Eye (tissue), 1 donor: ENCODE data around the gene MUC12.
"Not testable (repeated sequence)": the region's sequence is repeated elsewhere in the genome, so short reads cannot be mapped to it uniquely, and the experiment has no call there.

ENCODE experiments used
- DNase-seq: peaks from one replicate; pipeline ENCODE4 v3.0.0-alpha.2; 2015

Gene MUC12

GRCh38 chr7:100969066-100969615 lies at the start of gene MUC12:
Gene MUC12, plus strand, starts transcription at chr7:100969565. Its CDS starts 58 bp downstream, at chr7:100969623.
- DNase-seq = no peak

DNA sequence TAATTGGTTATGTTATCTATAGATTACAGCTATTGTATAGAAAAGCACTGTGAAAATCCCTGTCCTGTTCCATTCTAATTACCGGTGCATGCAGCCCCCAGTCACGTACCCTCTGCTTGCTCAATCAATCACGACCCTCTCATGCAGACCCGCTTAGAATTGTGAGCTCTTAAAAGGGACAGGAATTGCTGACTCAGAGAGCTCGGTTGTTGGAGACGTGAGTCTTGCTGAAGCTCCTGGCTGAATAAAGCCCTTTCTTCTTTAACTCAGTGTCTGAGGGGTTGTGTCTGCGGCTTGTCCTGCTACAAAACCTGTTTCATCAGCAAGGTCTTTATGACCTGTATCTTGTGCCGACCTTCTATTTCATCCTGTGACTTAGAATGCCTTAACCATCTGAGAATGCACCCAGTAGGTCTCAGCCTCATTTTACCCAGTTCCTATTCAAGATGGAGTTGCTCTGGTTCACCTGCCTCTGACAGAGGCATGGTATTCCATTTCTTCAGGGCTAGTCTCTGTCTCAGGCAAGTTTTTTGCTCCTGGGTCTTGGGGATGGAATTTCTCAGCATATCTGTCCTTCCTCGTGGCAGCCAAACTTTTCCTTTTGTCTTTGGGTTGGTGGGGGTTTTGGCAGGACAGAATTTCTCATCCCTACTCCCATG lies 49.5 kb upstream of the MUC12 start:
- not testable (repeated sequence) for DNase-seq

DNA sequence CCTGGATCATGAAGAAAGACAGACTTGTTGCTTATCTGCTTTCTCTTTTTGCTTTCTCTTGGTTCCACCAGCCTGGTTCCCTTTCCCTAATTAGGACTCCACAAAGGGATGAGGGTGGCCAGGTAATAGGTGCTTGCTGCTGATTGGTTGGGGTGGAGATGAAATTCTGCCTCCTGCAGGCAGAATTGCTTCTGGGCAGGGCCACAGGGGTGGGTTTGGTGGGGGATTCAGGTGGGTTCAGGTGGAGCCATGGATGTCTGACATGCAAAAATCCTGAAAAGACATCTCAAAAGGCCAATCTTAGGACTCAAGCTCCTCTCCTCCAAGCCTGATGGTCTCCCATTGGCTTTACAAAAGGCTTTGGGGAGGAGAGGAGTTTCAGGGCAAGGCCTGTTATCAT lies 48.3 kb upstream of the MUC12 start:
- no peak for DNase-seq

- DNase-seq = not testable (repeated sequence)
Observed at GRCh38 chr7:100923616-100924015, 45.7 kb upstream of the MUC12 start.

DNA sequence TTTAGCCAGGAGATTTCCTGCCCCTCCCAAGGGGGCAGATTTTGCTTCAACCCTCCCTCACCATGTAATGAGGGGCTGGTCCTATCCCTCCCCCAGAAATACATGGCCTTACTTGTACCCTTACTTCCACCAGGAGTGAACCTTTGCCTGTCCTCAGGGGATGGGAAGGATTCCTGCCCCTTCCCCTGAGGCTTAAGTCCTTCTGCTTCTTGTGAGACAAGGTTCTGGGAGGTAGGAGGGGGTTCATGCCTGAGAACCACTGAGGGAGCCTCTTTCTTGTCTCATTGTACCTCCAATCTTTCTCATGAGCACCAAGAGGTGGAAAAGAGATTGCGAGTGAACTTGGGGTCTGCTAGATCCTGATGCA lies 39.6 kb upstream of the MUC12 start:
- no peak for DNase-seq

- DNase-seq = no peak
Observed at GRCh38 chr7:100933734-100934133, 35.6 kb upstream of the MUC12 start.

- not testable (repeated sequence) for DNase-seq
Observed at GRCh38 chr7:100935381-100935780, 34.0 kb upstream of the MUC12 start.

DNA sequence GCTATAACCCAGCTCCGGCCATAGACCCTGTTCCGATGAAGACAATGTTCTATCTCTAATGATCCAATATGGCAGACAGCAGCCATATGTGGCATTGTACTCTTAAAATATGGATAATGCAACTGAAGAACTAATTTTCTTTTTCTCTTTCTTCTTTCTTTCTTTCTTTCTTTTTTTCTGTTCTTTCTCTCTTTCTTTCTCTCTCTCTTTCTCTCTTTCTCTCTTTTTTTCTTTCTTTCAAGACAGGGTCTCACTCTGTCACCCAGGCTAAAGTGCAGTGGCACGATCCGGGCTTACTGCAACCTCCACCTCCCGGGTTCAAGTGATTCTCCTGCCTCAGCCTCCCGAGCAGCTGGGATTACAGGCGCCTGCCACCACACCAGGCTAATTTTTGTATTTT lies 33.2 kb upstream of the MUC12 start:
- DNase-seq = not testable (repeated sequence)

- no peak for DNase-seq
Observed at GRCh38 chr7:100942045-100942774, 27.2 kb upstream of the MUC12 start.

- no peak for DNase-seq
Observed at GRCh38 chr7:100943693-100944092, 25.7 kb upstream of the MUC12 start.

GRCh38 chr7:100944138-100944537 lies 25.2 kb upstream of the MUC12 start:
- no peak for DNase-seq

DNA sequence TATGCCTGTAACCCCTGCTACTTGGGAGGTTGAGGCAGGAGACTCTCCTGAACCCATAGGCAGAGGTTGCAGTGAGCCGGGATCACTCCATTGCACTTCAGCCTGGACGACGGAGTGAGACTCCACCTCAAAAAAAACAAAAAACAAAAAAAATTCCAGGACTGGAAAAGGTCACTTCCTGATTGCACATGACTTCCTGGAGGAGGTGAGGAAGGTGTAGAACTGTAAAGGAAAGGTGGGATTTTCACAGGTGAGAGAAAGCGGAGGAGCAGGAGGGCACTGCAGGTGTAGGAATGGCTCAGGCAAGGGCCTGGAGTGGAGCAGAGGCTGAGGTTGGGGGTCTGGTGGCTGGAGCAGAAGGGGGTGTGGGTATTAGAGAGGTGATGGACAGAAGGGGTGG lies 23.3 kb upstream of the MUC12 start:
- DNase-seq = no peak

DNA sequence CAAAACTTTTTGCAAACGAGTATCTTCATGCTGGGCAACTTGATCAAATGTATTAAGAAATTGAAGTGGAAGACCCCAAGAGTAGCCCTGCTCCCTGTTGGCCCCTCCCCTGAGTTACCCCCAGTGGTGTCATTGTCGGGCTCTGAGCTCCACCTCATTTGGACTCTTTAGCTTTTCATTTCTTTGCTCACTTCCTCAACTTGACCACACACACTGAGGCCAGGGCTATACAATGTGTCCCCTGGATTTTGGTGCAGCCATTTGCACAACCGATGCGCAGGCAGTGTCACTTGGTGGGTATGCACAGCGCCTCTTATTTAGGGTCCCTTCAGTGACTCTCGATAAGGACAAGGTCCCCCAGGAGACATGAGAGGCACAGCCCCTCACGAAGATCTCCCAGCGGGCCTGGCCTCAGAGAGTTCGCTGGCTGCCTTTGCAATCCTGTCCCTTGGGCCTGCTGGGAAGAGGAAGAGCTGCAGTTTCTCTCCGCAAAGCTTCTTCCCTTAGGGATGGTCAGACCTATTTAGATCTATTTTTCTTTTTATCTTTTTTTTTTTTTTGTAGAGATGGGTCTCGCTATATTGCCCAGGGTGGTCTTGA lies 22.5 kb upstream of the MUC12 start:
- DNase-seq = no peak

DNA sequence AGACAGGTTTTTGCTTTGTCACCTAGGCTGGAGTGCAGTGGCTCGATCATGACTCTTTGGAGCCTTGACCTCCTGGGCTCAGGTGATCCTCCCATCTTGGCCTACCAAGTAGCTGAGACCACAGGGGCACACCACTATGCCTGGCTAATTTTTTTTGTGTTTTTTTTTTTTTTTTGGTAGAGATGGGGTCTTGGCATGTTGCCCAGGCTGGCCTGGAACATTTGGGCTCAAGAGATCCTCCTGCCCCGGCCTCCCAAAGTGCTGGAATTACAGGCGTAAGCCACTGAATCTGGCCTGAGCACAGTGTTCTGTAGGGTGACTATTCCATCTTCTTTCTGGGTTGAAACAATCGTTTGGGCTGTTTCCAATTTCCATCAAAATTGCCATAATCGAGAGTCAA lies 21.6 kb upstream of the MUC12 start:
- no peak for DNase-seq

DNA sequence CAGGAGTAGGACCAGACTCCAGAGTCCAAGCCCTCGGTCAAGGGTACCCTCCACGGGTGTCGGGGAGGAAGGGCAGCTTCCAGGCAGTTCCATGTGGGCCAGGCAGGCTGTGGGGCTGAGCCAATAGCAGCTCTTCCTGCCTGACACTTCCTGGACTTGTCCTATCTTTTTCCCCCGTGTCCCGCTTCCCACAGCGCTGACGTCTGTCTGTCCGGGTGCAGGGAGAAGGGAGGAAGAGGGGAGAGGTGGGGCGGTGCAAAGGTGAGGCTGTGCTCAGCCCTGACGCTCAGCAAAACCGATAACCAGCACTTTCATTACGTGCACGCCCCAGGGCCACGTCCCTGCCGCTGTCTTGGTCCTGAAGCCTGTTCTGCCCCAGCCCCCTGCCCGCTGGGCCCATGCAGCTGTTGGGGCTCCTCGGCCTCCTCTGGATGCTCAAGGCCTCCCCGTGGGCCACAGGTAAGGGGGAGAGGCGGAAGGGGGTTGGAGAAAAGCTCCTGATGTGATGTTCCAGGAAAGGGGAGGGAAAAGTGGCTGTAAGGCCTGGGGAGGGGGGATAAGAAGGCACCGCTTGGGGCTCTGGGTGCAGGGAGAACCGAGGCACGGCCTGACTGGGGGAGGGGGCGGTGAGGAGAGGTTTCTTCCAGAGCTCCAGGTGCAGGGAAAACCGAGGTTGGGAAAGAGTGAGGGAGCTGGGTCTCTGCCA lies 20.0 kb upstream of the MUC12 start, which contains the start of gene MUC3A:
Gene MUC3A, plus strand, starts transcription at position 308 of the 706 bp plus-strand sequence. Its CDS starts 91 bp downstream, at position 399.
- DNase-seq = no peak

DNA sequence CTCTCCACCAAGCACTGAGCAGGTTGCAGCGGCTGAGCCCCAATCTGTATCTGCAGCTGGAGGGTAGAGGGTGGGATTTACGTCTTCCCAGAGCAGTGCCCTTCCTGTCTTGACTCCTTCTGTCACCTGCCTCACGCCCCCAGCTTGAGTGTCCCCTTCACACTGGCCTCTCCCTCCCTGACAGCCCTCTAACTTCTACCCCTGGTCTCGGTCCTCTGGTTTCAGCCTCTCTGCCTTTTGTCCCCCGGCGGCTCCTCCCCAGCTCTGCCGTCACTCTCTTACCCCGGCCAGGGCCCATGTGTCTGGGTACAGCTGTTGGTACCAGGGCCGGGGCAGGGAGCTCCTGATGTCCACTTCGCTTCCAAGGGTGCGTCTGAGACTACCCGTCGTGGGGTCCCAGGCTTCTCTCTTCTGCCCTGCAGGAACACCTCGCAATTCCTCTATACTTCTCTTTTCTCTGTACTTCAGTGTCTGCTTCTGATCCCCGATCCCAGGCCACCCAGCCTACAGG lies 19.4 kb upstream of the MUC12 start:
- DNase-seq = no peak

DNA sequence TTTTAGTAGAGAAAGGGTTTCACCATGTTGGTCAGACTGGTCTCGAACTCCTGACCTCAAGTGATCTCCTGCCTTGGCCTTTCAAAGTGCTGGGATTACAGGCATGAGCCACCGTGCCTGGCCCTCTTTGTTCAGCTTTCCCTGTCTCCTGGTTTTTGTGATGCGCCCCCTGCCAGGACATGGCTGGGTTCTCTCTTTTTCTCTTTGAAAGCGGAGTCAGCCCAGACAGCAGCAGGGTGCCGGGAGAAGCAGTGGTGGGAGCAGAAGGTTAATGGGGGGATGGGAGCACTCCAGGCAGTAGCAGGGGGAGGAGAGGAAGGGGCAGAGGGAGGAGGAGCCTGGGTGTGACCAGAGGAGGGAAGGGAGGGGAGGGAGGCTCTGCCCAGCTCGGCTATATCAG lies 18.2 kb upstream of the MUC12 start:
- DNase-seq = peak; percentile 67

GRCh38 chr7:100951888-100952560 lies 17.3 kb upstream of the MUC12 start:
- no peak for DNase-seq

- DNase-seq = no peak
Observed at GRCh38 chr7:100952641-100953040, 16.7 kb upstream of the MUC12 start.

DNA sequence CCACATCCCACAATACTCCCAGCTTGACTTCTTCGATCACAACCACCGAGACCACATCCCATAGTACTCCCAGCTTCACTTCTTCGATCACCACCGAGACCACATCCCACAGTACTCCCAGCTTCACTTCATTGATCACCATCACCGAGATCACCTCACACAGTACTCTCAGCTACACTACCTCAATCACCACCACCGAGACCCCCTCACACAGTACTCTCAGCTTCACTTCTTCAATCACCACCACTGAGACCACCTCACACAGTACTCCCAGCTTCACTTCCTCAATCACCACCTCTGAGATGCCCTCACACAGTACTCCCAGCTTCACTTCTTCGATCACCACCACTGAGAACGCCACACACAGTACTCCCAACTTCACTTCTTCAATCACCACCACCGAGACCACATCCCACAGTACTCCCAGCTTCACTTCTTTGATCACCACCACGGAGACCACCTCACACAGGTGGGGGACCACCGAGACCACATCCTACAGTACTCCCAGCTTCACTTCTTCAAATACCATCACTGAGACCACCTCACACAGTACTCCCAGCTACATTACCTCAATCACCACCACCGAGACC lies 11.4 kb upstream of the MUC12 start:
- no peak for DNase-seq

DNA sequence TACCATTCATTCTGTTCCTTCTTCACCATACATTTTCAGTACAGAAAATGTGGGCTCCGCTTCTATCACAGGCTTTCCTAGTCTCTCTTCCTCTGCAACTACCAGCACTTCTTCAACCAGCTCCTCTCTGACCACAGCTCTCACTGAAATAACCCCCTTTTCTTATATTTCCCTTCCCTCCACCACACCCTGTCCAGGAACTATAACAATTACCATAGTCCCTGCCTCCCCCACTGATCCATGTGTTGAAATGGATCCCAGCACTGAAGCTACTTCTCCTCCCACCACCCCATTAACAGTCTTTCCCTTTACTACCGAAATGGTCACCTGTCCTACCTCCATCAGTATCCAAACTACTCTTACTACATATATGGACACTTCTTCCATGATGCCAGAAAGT lies 9.5 kb upstream of the MUC12 start:
- no peak for DNase-seq

- no peak for DNase-seq
Observed at GRCh38 chr7:100962537-100962936, 6.8 kb upstream of the MUC12 start.
